ENCODE measurements around the gene DONSON. TPM values are rescaled to one million over a fixed set of nuclear protein-coding genes. Genes with fewer than 3 reads are reported as not detected.
"Not testable (repeated sequence)": the region's sequence is repeated elsewhere in the genome, so short reads cannot be mapped to it uniquely, and the experiment has no call there.

Gene DONSON
- total and polyA plus RNA-seq, 4 donors: 5.3 to 11.6 (median 8.0) TPM

DNA sequence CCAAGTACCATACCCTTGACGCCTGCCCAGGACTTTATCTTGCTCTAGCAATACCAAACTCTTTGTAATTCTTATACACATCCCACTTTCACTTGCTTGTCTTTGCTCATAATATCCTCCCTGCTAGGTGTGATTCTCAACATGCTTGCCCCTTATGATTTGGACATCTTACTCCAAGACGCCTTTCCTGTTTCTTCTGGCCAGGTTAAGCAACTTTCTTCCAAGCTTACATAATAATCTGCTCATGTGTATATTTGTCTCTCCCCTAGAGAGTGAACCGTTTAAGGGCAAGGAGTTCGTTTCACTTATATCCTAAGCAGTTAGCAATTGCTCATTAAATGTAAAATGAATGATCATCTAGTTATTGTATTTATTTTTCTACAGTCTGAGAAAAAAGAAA, 31.2 kb upstream of the DONSON start:
- 44 to 74% methylated on average over 4 of the region's 4 CpGs for WGBS, 2 donors
- no peak for DNase-seq
- Histone ChIP-seq H3K4me3 (no peak overlapping the region), H3K9me3 (ENCODE audit: control insufficient read depth in 4 of 4, insufficient read depth in 3 of 4, low read length in 3 of 4) (no peaks in the 10 kb centered on the region), H3K27me3 (ENCODE audit: control insufficient read depth in 3 of 3, insufficient read depth in 3 of 3, low read length in 2 of 3) (no peaks in the 10 kb centered on the region), H3K36me3 (ENCODE audit: control insufficient read depth in 4 of 4, insufficient read depth in 4 of 4, low read length in 4 of 4) (peaks cover 2 to 10% (median 6%) of the 10 kb centered on the region in 4 donors), H3K4me1 (ENCODE audit: control insufficient read depth in 5 of 5, insufficient read depth in 5 of 5, low read length in 5 of 5) (no peaks in the 10 kb centered on the region), H3K27ac (ENCODE audit: low read depth in 1 of 2, low read length in 1 of 2) (no peak overlapping the region), H3K9ac (ENCODE audit: insufficient read depth in 1 of 2, low read length in 2 of 2) (no peak overlapping the region)
- no peak for ATAC-seq (ENCODE audit: insufficient read depth, low FRiP score)
- TF ChIP-seq, protein P1, sequence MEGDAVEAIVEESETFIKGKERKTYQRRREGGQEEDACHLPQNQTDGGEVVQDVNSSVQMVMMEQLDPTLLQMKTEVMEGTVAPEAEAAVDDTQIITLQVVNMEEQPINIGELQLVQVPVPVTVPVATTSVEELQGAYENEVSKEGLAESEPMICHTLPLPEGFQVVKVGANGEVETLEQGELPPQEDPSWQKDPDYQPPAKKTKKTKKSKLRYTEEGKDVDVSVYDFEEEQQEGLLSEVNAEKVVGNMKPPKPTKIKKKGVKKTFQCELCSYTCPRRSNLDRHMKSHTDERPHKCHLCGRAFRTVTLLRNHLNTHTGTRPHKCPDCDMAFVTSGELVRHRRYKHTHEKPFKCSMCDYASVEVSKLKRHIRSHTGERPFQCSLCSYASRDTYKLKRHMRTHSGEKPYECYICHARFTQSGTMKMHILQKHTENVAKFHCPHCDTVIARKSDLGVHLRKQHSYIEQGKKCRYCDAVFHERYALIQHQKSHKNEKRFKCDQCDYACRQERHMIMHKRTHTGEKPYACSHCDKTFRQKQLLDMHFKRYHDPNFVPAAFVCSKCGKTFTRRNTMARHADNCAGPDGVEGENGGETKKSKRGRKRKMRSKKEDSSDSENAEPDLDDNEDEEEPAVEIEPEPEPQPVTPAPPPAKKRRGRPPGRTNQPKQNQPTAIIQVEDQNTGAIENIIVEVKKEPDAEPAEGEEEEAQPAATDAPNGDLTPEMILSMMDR (IDR thresholded peaks at IDR 0.05; ENCODE audit: control extremely low read depth, extremely low read depth): no peak

DNA sequence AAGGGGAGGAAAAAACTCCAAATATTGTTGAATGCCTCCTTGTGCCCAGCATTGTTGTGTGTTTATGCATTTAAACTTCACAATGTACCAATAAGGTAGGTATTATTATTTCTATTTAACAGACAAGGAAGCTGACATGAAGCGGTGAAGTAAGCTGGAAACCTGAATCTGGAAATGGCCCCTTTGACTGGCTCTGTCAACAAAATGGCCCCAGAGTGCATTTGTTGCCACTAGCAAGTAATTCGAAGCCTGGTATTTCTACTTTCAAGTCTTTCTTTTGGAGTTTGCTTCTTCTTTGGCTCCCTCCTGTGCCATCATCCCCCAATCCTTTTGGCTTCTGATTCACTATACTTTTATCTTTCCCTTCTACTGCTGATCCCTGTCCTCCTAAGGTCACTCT, 29.9 kb upstream of the DONSON start:
- TF ChIP-seq, protein P1 (IDR thresholded peaks at IDR 0.05; ENCODE audit: control extremely low read depth, extremely low read depth): no peak
- Histone ChIP-seq H3K27me3 (ENCODE audit: control insufficient read depth in 3 of 3, insufficient read depth in 3 of 3, low read length in 2 of 3) (no peaks in the 10 kb centered on the region), H3K4me3 (no peak overlapping the region), H3K36me3 (ENCODE audit: control insufficient read depth in 4 of 4, insufficient read depth in 4 of 4, low read length in 4 of 4) (peaks cover 2 to 10% (median 5%) of the 10 kb centered on the region in 4 donors), H3K9ac (ENCODE audit: insufficient read depth in 1 of 2, low read length in 2 of 2) (no peak overlapping the region), H3K9me3 (ENCODE audit: control insufficient read depth in 4 of 4, insufficient read depth in 3 of 4, low read length in 3 of 4) (no peaks in the 10 kb centered on the region), H3K4me1 (ENCODE audit: control insufficient read depth in 5 of 5, insufficient read depth in 5 of 5, low read length in 5 of 5) (no peaks in the 10 kb centered on the region), H3K27ac (ENCODE audit: low read depth in 1 of 2, low read length in 1 of 2) (no peak overlapping the region)
- ATAC-seq (ENCODE audit: insufficient read depth, low FRiP score) (no peak), DNase-seq (no peak)
- 96% methylated on average over 2 of the region's 2 CpGs for WGBS, 2 donors

DNA sequence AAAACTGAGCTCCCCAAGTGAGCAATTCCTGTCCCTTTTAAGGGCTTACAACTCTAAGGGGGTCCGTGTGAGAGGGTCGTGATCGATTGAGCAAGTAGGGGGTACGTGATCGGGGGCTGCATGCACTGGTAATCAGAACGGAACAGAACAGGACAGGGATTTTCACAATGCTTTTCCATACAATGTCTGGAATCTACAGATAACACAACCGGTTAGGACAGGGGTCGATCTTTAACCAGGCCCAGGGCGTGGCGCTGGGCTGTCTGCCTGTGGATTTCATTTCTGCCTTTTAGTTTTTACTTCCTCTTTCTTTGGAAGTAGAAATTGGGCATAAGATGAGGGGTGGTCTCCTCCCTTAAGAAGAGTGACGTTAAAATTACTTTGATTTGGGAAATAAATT, 29.1 kb upstream of the DONSON start:
- not testable (repeated sequence) for H3K9ac ChIP-seq (ENCODE audit: insufficient read depth in 1 of 2, low read length in 2 of 2); H3K4me1 ChIP-seq (ENCODE audit: control insufficient read depth in 5 of 5, insufficient read depth in 5 of 5, low read length in 5 of 5); DNase-seq; H3K9me3 ChIP-seq (ENCODE audit: control insufficient read depth in 4 of 4, insufficient read depth in 3 of 4, low read length in 3 of 4); H3K4me3 ChIP-seq; H3K27me3 ChIP-seq (ENCODE audit: control insufficient read depth in 3 of 3, insufficient read depth in 3 of 3, low read length in 2 of 3); H3K27ac ChIP-seq (ENCODE audit: low read depth in 1 of 2, low read length in 1 of 2); ATAC-seq (ENCODE audit: insufficient read depth, low FRiP score)
- H3K36me3 ChIP-seq (ENCODE audit: control insufficient read depth in 4 of 4, insufficient read depth in 4 of 4, low read length in 4 of 4): peaks cover 5 to 12% (median 7%) of the 10 kb centered on the region in 4 donors
- WGBS, 2 donors: 83 to 86% methylated on average over 11 of the region's 11 CpGs

DNA sequence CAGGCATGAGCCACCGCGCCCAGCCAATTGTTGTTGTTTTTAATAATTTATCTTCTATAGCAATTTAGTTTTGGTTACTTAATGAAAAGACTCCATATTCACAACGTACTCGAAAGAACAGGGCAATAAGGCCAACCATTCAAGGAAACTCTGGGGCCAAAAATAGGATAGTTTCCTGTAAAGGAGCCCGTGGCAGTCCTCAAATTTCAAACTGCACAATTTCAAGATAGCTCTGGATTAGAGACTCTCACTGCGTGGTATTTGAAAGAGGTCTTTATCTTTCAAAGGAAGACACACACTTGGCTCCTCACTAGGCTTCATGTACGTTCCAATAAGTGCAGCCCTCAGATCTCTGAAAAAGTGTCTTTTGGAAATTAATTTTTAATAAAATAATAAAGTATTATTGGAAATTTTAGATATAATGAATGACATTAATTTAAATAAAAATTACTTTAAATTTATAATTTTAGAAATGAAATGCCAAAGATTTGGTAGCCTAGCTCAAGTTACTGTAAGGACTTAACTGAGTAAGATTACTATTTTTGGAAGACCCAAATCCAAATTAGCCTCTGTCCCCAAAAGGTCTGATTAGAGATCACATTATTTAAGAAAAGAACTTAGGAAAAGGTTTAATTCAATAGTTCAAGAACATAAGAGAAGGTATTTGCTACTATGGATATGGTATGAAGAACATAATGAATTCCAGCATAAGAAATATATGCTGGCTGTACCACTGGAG, 22.7 kb upstream of the DONSON start:
- TF ChIP-seq, protein P1 (IDR thresholded peaks at IDR 0.05; ENCODE audit: control extremely low read depth, extremely low read depth): no peak
- Histone ChIP-seq H3K4me3 (no peak overlapping the region), H3K27ac (ENCODE audit: low read depth in 1 of 2, low read length in 1 of 2) (no peak overlapping the region), H3K9ac (ENCODE audit: insufficient read depth in 1 of 2, low read length in 2 of 2) (no peak overlapping the region), H3K27me3 (ENCODE audit: control insufficient read depth in 3 of 3, insufficient read depth in 3 of 3, low read length in 2 of 3) (no peaks in the 10 kb centered on the region), H3K36me3 (ENCODE audit: control insufficient read depth in 4 of 4, insufficient read depth in 4 of 4, low read length in 4 of 4) (peaks cover 5 to 18% (median 8%) of the 10 kb centered on the region in 4 donors), H3K4me1 (ENCODE audit: control insufficient read depth in 5 of 5, insufficient read depth in 5 of 5, low read length in 5 of 5) (no peaks in the 10 kb centered on the region), H3K9me3 (ENCODE audit: control insufficient read depth in 4 of 4, insufficient read depth in 3 of 4, low read length in 3 of 4) (no peaks in the 10 kb centered on the region)
- no peak for DNase-seq
- no peak for ATAC-seq (ENCODE audit: insufficient read depth, low FRiP score)
- 96 to 97% methylated on average over 7 of the region's 7 CpGs for WGBS, 2 donors
